A549 (cell line): ENCODE measurements around the gene FAF1. TPM values are rescaled to one million over a fixed set of nuclear protein-coding genes. Genes with fewer than 3 reads are reported as not detected.

Experiments used
- ATAC-seq, 2 experiments: fragments of 200-7000 bp in 1 of 2; fragments of >200 bp in 1 of 2; cut with Nextera tagmentation in 1 of 2; cut with Tn5 transposase in 1 of 2; 3 replicates each; pipeline versions ENCODE4 v1.8.0 to v1.9.1; 2018 to 2020; ENCODE audit warnings: mild to moderate bottlenecking in 1 of 2, moderate library complexity in 1 of 2
- CTCF ChIA-PET: fragments of 300-600 bp; sonication (Branson Sonifier 250); formaldehyde crosslinking; extraction: SDS; loops from one replicate; lab custom pipeline; 2021; ENCODE audit warnings: antibody characterized with exemption, inconsistent platforms; lab: Yijun Ruan, JAX
- POLR2A ChIA-PET: fragments of 350-600 bp; formaldehyde crosslinking; extraction: SDS; loops from one replicate; lab custom pipeline; 2021; ENCODE audit warnings: antibody characterized with exemption, inconsistent platforms; lab: Yijun Ruan, JAX
- DNase-seq, 2 experiments: peaks; one replicate each; pipeline versions ENCODE4 v3.0.0 to v3.0.0-alpha.2; 2011 to 2016; ENCODE audit warnings: low read depth in 1 of 2, low spot score in 1 of 2
- FAIRE-seq: peaks from 2 replicates; lab custom pipeline; 2011; peaks lifted over from hg19 to GRCh38; lab: Jason Lieb, UNC
- H3K27ac ChIP-seq, 2 experiments: fragments of >200 bp; sonication (Bioruptor Twin); formaldehyde crosslinking; 3 replicates each; pipeline ENCODE4 v1.5.1; 2016 to 2017
- H3K4me1 ChIP-seq: fragments of >200 bp; sonication (Bioruptor Twin); formaldehyde crosslinking; 3 replicates; pipeline ENCODE4 v1.6.1; 2016
- H3K4me2 ChIP-seq: fragments of >200 bp; sonication (Bioruptor Twin); formaldehyde crosslinking; 3 replicates; pipeline ENCODE4 v1.6.1; 2016
- H3K4me3 ChIP-seq: fragments of >200 bp; sonication (Bioruptor Twin); formaldehyde crosslinking; 3 replicates; pipeline ENCODE4 v1.5.1; 2016
- H3K9me3 ChIP-seq: fragments of >200 bp; sonication (Bioruptor Twin); formaldehyde crosslinking; 3 replicates; pipeline ENCODE4 v1.6.1; 2016
- CBX2 ChIP-seq: fragments of 200-600 bp; sonication (generic); IDR thresholded peaks from 2 replicates; pipeline ENCODE4 v1.6.1; 2016; ENCODE audit warnings: low read depth, mild to moderate bottlenecking, borderline replicate concordance
- CEBPB ChIP-seq, 2 experiments: fragments of >200 bp in 1 of 2; sonication (Bioruptor Twin) in 1 of 2; formaldehyde crosslinking in 1 of 2; IDR thresholded peaks; 2 replicates each; pipeline ENCODE4 v1.6.1; 2012 to 2016
- GATA3 ChIP-seq: IDR thresholded peaks from 2 replicates; pipeline ENCODE4 v1.6.1; 2012; ENCODE audit warnings: borderline replicate concordance
- HOXB5 ChIP-seq: fragments of 250-450 bp; sonication (Bioruptor Pico); IDR thresholded peaks from 2 replicates; pipeline ENCODE4 v1.5.0; 2020; ENCODE audit warnings: mild to moderate bottlenecking, moderate library complexity
- JUN ChIP-seq, 2 experiments: fragments of >200 bp; sonication (Bioruptor Twin); formaldehyde crosslinking; IDR thresholded peaks; 2 replicates in 1 of 2; 3 replicates in 1 of 2; pipeline ENCODE4 v1.6.1; 2016 to 2017
- KDM5A ChIP-seq: fragments of 200-600 bp; sonication (generic); IDR thresholded peaks from 2 replicates; pipeline ENCODE4 v1.6.1; 2016; ENCODE audit warnings: antibody characterized with exemption, mild to moderate bottlenecking
- MAZ ChIP-seq: fragments of 150-350 bp; IDR thresholded peaks from 2 replicates; pipeline ENCODE4 v1.6.1; 2014; ENCODE audit warnings: antibody characterized with exemption, low read depth, low read length, borderline replicate concordance
- NFE2L2 ChIP-seq: fragments of 150-350 bp; conservative IDR thresholded peaks from 2 replicates; pipeline ENCODE4 v1.6.1; 2014; ENCODE audit warnings: low read length
- POLR2A ChIP-seq: IDR thresholded peaks from 2 replicates; pipeline ENCODE4 v1.6.1; 2012; ENCODE audit warnings: mild to moderate bottlenecking, low read length
- RAD21 ChIP-seq, 2 experiments: fragments of >200 bp in 1 of 2; sonication (Bioruptor Twin) in 1 of 2; formaldehyde crosslinking in 1 of 2; IDR thresholded peaks in 1 of 2; conservative IDR thresholded peaks in 1 of 2; 2 replicates in 1 of 2; 3 replicates in 1 of 2; pipeline ENCODE4 v1.6.1; 2012 to 2018; ENCODE audit warnings: inconsistent platforms in 1 of 2
- RFX5 ChIP-seq: fragments of 450-650 bp; IDR thresholded peaks from 2 replicates; pipeline ENCODE4 v1.7.1; 2014; ENCODE audit warnings: antibody characterized with exemption, mild to moderate bottlenecking, moderate library complexity
- SMC3 ChIP-seq: fragments of >200 bp; sonication (Bioruptor Twin); formaldehyde crosslinking; IDR thresholded peaks from 3 replicates; pipeline ENCODE4 v1.6.1; 2018; ENCODE audit warnings: inconsistent platforms
- TP53 ChIP-seq: fragments of 250-450 bp; sonication (Bioruptor Pico); IDR thresholded peaks from 2 replicates; pipeline ENCODE4 v1.5.0; 2021; ENCODE audit warnings: mild to moderate bottlenecking, moderate library complexity
- WGBS: methylation state at CpG from one replicate; pipeline ENCODE4 v1.1.6; 2017; ENCODE audit errors: missing lambda C conversion rate; 5-methylcytosine and 5-hydroxymethylcytosine counted together
- polyA plus RNA-seq, 4 experiments: library from polyadenylated mRNA; depleted of rRNA in 3 of 4; stranded (reverse); fragments of >200 nt; fragmentation: RNase III in 1 of 4; extraction: RNeasy Plus Mini Kit Qiagen cat#74134 plus additional on column Dnase treatment in 1 of 4; gene quantifications; 2 replicates in 3 of 4; 3 replicates in 1 of 4; pipeline ENCODE4 v1.2.3, GENCODE V29; 2011 to 2017
- TF ChIP-seq, protein P1 (sequence below): fragments of 250-450 bp; sonication (Bioruptor Pico); IDR thresholded peaks from 2 replicates; pipeline ENCODE4 v1.5.0; 2021; ENCODE audit warnings: mild to moderate bottlenecking, moderate library complexity, borderline replicate concordance
- TF ChIP-seq, protein P2 (sequence below): fragments of 450-650 bp; IDR thresholded peaks from 2 replicates; pipeline ENCODE4 v1.6.1; 2014; ENCODE audit warnings: antibody characterized with exemption
- TF ChIP-seq, protein P3 (sequence below): fragments of >200 bp; sonication (Bioruptor Twin); formaldehyde crosslinking; IDR thresholded peaks from 3 replicates; pipeline ENCODE4 v1.5.1; 2016

The FAF1 gene
- polyA plus RNA-seq, 2 of the 4 experiments (the other 2 are of a cell fraction) = 31.7 to 46.2 TPM

DNA sequence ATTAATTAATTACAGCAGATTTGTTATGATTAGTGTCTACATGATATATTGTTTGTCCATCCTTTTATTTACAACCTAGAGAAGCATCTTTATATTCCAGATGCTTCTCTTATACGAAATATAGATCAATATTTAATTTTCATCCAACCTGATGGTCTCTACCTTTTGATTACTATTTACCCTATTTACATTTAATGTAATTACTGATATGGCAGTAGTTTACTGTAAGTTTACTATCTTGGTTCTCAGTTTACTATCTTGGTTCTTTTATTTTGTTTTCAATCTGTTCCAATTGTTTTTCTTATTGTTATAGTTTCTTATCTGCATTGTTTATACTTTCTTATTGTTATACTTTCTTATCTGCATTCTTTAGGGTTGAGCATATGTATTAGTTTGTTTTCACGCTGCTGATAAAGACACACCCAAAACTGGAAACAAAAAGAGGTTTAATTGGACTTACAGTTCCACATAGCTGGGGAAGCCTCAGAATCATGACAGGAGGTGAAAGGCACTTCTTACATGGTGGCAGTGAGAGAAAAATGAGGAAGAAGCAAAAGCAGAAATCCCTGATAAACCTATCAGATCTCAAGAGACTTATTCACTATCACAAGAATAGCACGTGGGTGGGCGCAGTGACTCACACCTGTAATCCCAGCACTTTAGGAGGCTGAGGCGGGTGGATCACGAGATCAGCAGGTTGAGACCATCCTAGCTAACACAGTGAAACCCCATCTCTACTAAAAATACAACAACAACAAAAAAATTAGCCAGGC, 28.9 kb downstream of the FAF1 start:
- no peak for TF ChIP-seq KDM5A
- no peak for TF ChIP-seq GATA3
- TF ChIP-seq, protein P1, sequence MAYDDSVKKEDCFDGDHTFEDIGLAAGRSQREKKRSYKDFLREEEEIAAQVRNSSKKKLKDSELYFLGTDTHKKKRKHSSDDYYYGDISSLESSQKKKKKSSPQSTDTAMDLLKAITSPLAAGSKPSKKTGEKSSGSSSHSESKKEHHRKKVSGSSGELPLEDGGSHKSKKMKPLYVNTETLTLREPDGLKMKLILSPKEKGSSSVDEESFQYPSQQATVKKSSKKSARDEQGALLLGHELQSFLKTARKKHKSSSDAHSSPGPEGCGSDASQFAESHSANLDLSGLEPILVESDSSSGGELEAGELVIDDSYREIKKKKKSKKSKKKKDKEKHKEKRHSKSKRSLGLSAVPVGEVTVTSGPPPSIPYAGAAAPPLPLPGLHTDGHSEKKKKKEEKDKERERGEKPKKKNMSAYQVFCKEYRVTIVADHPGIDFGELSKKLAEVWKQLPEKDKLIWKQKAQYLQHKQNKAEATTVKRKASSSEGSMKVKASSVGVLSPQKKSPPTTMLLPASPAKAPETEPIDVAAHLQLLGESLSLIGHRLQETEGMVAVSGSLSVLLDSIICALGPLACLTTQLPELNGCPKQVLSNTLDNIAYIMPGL = no peak
- TF ChIP-seq HOXB5 (CRISPR knock-in tag) = no peak
- TF ChIP-seq, all 56 proteins: peak for 0
- H3K27ac ChIP-seq = no peak overlapping the region
- 83% methylated on average over 6 of the region's 6 CpGs for WGBS
- H3K9me3 ChIP-seq = no peaks in the 10 kb centered on the region
- no peaks in the 10 kb centered on the region for H3K4me1 ChIP-seq
- CTCF ChIA-PET = interaction anchor here (1.8 kb wide), 1 partner anchor 116 kb away, joined by 5 read pairs; no protein-coding TSS in a partner anchor
- no peak overlapping the region for H3K4me2 ChIP-seq
- FAIRE-seq (no peak), DNase-seq (no peak), ATAC-seq (no peak)
- no peak overlapping the region for H3K4me3 ChIP-seq
- POLR2A ChIA-PET = no interaction called here

DNA sequence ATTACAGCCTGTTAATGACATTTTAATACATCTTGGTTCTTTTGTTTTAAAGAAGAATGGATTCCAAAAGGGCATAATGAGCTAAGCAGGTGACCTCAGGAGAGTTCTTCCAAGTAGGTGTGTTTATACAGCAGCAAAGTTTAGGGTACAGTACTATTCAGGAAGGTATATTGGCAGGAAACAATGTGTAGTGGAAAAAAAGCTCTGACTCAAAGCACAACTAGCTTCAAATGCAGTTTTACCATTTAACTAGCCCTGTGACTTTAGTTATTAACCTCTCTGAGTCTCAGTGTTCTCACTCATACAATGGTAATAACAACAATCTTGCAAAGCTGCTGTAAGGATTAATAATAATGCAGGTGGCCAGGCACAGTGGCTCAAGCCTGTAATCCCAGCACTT, 29.9 kb downstream of the FAF1 start:
- Histone ChIP-seq H3K4me1 (no peaks in the 10 kb centered on the region), H3K4me2 (no peak overlapping the region), H3K27ac (no peak overlapping the region), H3K9me3 (no peaks in the 10 kb centered on the region), H3K4me3 (no peak overlapping the region)
- ChIA-PET POLR2A (no interaction called here), CTCF (interaction anchor here (0.8 to 3.0 kb wide), 13 partner anchors 8 to 262 kb away, joined by 3 to 12 read pairs (median 5); partner anchors contain the start of genes CDKN2C and FAF1)
- TF ChIP-seq RAD21 (conservative IDR thresholded peaks at IDR 0.05 in 1 of 2, IDR thresholded peaks at IDR 0.05 in 1 of 2) (no peak), CEBPB (IDR thresholded peaks at IDR 0.05) (no peak), TP53 (CRISPR knock-in tag) (no peak), RFX5 (no peak), NFE2L2 (no peak)
- ATAC-seq = no peak
- DNase-seq = no peak
- FAIRE-seq = no peak

DNA sequence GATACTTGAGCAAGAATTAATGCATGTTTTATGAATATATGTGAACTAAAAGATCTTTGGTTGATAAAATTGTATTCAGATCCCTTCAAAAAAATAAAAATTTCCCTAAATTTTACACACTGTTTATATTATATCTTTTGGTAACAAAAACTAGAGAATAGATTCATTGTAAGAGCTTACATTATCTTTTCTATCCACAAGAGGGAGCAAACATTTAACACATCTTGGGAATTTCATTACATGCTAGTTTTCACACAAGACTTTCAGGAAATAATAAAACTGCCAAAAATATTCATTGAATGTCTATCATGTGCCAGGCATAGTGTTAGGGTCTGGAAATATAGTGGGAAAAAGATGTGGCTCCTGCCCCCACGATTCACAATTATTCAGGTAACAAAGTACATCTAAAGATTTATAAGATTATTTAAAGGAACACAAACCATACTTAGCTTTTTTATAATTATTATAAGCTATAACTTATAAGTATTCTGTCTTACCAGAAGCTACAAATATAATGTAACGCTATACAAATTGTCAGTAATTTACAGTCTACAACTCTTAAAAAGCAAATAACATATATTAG, 30.6 kb downstream of the FAF1 start:
- no peaks in the 10 kb centered on the region for H3K4me1 ChIP-seq
- FAIRE-seq = no peak
- DNase-seq = peak; percentile 5 to 39
- CTCF ChIA-PET = interaction anchor here (0.7 to 3.0 kb wide), 19 partner anchors 9 to 263 kb away, joined by 3 to 12 read pairs (median 4); partner anchors contain the start of genes CDKN2C and FAF1
- TF ChIP-seq SMC3 = peak; percentile 63
- TF ChIP-seq, protein P2, sequence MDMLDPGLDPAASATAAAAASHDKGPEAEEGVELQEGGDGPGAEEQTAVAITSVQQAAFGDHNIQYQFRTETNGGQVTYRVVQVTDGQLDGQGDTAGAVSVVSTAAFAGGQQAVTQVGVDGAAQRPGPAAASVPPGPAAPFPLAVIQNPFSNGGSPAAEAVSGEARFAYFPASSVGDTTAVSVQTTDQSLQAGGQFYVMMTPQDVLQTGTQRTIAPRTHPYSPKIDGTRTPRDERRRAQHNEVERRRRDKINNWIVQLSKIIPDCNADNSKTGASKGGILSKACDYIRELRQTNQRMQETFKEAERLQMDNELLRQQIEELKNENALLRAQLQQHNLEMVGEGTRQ = no peak
- no peak for TF ChIP-seq POLR2A
- TF ChIP-seq RAD21 (conservative IDR thresholded peaks at IDR 0.05 in 1 of 2, IDR thresholded peaks at IDR 0.05 in 1 of 2) = peak; percentile 36 to 49; a peak in 4 of 5 replicates
- TF ChIP-seq CBX2 = no peak
- no peak for TF ChIP-seq JUN (IDR thresholded peaks at IDR 0.05)
- TF ChIP-seq, protein P3, sequence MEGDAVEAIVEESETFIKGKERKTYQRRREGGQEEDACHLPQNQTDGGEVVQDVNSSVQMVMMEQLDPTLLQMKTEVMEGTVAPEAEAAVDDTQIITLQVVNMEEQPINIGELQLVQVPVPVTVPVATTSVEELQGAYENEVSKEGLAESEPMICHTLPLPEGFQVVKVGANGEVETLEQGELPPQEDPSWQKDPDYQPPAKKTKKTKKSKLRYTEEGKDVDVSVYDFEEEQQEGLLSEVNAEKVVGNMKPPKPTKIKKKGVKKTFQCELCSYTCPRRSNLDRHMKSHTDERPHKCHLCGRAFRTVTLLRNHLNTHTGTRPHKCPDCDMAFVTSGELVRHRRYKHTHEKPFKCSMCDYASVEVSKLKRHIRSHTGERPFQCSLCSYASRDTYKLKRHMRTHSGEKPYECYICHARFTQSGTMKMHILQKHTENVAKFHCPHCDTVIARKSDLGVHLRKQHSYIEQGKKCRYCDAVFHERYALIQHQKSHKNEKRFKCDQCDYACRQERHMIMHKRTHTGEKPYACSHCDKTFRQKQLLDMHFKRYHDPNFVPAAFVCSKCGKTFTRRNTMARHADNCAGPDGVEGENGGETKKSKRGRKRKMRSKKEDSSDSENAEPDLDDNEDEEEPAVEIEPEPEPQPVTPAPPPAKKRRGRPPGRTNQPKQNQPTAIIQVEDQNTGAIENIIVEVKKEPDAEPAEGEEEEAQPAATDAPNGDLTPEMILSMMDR = peak; percentile 61
- TF ChIP-seq MAZ = no peak
- TF ChIP-seq, all 56 proteins: peak for 3
- Histone ChIP-seq H3K9me3 (no peaks in the 10 kb centered on the region), H3K4me2 (no peak overlapping the region), H3K4me3 (no peak overlapping the region), H3K27ac (no peak overlapping the region)
- POLR2A ChIA-PET = interaction anchor here (1.0 kb wide), 1 partner anchor 39 kb away, joined by 6 read pairs; no protein-coding TSS in a partner anchor
- ATAC-seq = no peak
- 35% methylated on average over 2 of the region's 2 CpGs for WGBS
